ENCODE data around the gene TEX13B.

TEX13B gene

GRCh38 chrX:107940095-107940494 lies 42.1 kb downstream of the TEX13B start:
- no peak for TF ChIP-seq CTCF (conservative IDR thresholded peaks at IDR 0.05; ENCODE audit: low read length)
- no peak for DNase-seq (ENCODE audit: low read depth)
- H3K4me3 ChIP-seq (ENCODE audit: low read length) = no peak overlapping the region

- no peak overlapping the region for H3K4me3 ChIP-seq (ENCODE audit: low read length)
- TF ChIP-seq CTCF (conservative IDR thresholded peaks at IDR 0.05; ENCODE audit: low read length) = no peak
- DNase-seq (ENCODE audit: low read depth) = no peak
Measured at GRCh38 chrX:107936434-107936730, 45.8 kb downstream of the TEX13B start.

GRCh38 chrX:107935664-107936433 lies 46.3 kb downstream of the TEX13B start:
- TF ChIP-seq CTCF (conservative IDR thresholded peaks at IDR 0.05; ENCODE audit: low read length) = no peak
- DNase-seq (ENCODE audit: low read depth) = no peak
- peak overlapping the region; percentile 29 for H3K4me3 ChIP-seq (ENCODE audit: low read length)

GRCh38 chrX:107935200-107935599 lies 47.0 kb downstream of the TEX13B start:
- DNase-seq (ENCODE audit: low read depth) = peak; percentile 4
- peak overlapping the region; percentile 29 for H3K4me3 ChIP-seq (ENCODE audit: low read length)

GRCh38 chrX:107934262-107934661 lies 47.9 kb downstream of the TEX13B start:
- TF ChIP-seq CTCF (conservative IDR thresholded peaks at IDR 0.05; ENCODE audit: low read length) = no peak
- DNase-seq (ENCODE audit: low read depth) = no peak
- no peak overlapping the region for H3K4me3 ChIP-seq (ENCODE audit: low read length)

More at GRCh38 chrX:107935200-107935599, 47.0 kb downstream of the TEX13B start:
- TF ChIP-seq CTCF (conservative IDR thresholded peaks at IDR 0.05; ENCODE audit: low read length) = no peak

Data from AG10803 (cell line).